Mesenchymal stem cell (in vitro differentiated cells and primary cell): ENCODE data around the gene PAX5.

Source experiments
- DNase-seq: peaks from one replicate; pipeline ENCODE4 v3.0.0-alpha.2; 2013
- H2AFZ ChIP-seq: one replicate; pipeline ENCODE4 v1.6.1; 2013; ENCODE audit warnings: low read depth, mild to moderate bottlenecking, control low read depth, inconsistent platforms, low read length, moderate library complexity
- H2AK5ac ChIP-seq: 2 replicates; pipeline ENCODE4 v1.6.1; 2013; ENCODE audit warnings: low read length, moderate library complexity, mild to moderate bottlenecking, inconsistent platforms; ENCODE audit not compliant: severe bottlenecking
- H2BK120ac ChIP-seq: one replicate; pipeline ENCODE4 v1.6.1; 2013; ENCODE audit warnings: low read depth, mild to moderate bottlenecking, inconsistent platforms, low read length, moderate library complexity
- H2BK12ac ChIP-seq, 2 experiments: one replicate each; pipeline ENCODE4 v1.6.1; 2013; ENCODE audit warnings: inconsistent platforms in 2 of 2, low read length in 2 of 2, mild to moderate bottlenecking in 2 of 2, moderate library complexity in 2 of 2, control low read depth in 1 of 2
- H2BK15ac ChIP-seq: one replicate; pipeline ENCODE4 v1.6.1; 2013; ENCODE audit warnings: mild to moderate bottlenecking, low read depth, inconsistent platforms; ENCODE audit not compliant: poor library complexity, severe bottlenecking
- H2BK5ac ChIP-seq: 2 replicates; pipeline ENCODE4 v1.6.1; 2013; ENCODE audit warnings: low read depth, mild to moderate bottlenecking, low read length, control low read depth, inconsistent platforms; ENCODE audit not compliant: poor library complexity, severe bottlenecking
- H3K14ac ChIP-seq, 2 experiments: one replicate each; pipeline ENCODE4 v1.6.1; 2013; ENCODE audit warnings: inconsistent platforms in 2 of 2, low read length in 2 of 2, control low read depth in 1 of 2, mild to moderate bottlenecking in 1 of 2, moderate library complexity in 1 of 2
- H3K18ac ChIP-seq, 2 experiments: one replicate each; pipeline ENCODE4 v1.6.1; 2013; ENCODE audit warnings: inconsistent platforms in 2 of 2, low read length in 2 of 2, control low read depth in 1 of 2, low read depth in 1 of 2, mild to moderate bottlenecking in 1 of 2
- H3K23ac ChIP-seq, 2 experiments: one replicate each; pipeline ENCODE4 v1.6.1; 2013; ENCODE audit warnings: inconsistent platforms in 2 of 2, low read length in 2 of 2, mild to moderate bottlenecking in 2 of 2, moderate library complexity in 2 of 2, control low read depth in 1 of 2
- H3K27ac ChIP-seq: 2 replicates; pipeline ENCODE4 v1.5.1; 2013; ENCODE audit warnings: mild to moderate bottlenecking, moderate library complexity, low read length, control low read depth, inconsistent platforms; ENCODE audit not compliant: poor library complexity, severe bottlenecking
- H3K27me3 ChIP-seq, 2 experiments: 2 replicates each; pipeline versions ENCODE4 v1.6.1 to v1.7.0; 2013; ENCODE audit warnings: low read length in 2 of 2, mild to moderate bottlenecking in 2 of 2, moderate library complexity in 2 of 2, control low read depth in 1 of 2, inconsistent platforms in 1 of 2; ENCODE audit not compliant: control insufficient read depth in 1 of 2, insufficient read depth in 1 of 2
- H3K36me3 ChIP-seq, 2 experiments: 2 replicates each; pipeline versions ENCODE4 v1.6.1 to v1.7.0; 2013; ENCODE audit warnings: low read length in 2 of 2, control low read depth in 1 of 2, inconsistent platforms in 1 of 2, low read depth in 1 of 2, mild to moderate bottlenecking in 1 of 2; ENCODE audit not compliant: insufficient read depth in 2 of 2, control insufficient read depth in 1 of 2
- H3K4ac ChIP-seq, 2 experiments: one replicate each; pipeline ENCODE4 v1.6.1; 2013; ENCODE audit warnings: inconsistent platforms in 2 of 2, low read length in 2 of 2, mild to moderate bottlenecking in 2 of 2, moderate library complexity in 2 of 2, control low read depth in 1 of 2, low read depth in 1 of 2
- H3K4me1 ChIP-seq: 2 replicates; pipeline ENCODE4 v1.6.1; 2013; ENCODE audit warnings: low read depth, low read length, control low read depth; ENCODE audit not compliant: control insufficient read depth, insufficient read depth
- H3K4me2 ChIP-seq: 2 replicates; pipeline ENCODE4 v1.6.1; 2013; ENCODE audit warnings: low read length, mild to moderate bottlenecking, inconsistent platforms; ENCODE audit not compliant: poor library complexity, severe bottlenecking
- H3K4me3 ChIP-seq, 2 experiments: 2 replicates each; pipeline versions ENCODE4 v1.5.1 to v1.7.0; 2013; ENCODE audit warnings: low read length in 2 of 2, mild to moderate bottlenecking in 2 of 2, control low read depth in 1 of 2, low read depth in 1 of 2; ENCODE audit not compliant: insufficient read depth in 1 of 2
- H3K79me1 ChIP-seq: replicated peaks from 2 replicates; pipeline ENCODE4 v1.6.1; 2013; ENCODE audit warnings: mild to moderate bottlenecking, control low read depth, low read length, inconsistent platforms; ENCODE audit not compliant: poor library complexity, severe bottlenecking
- H3K9ac ChIP-seq: 2 replicates; pipeline ENCODE4 v1.7.0; 2013; ENCODE audit warnings: mild to moderate bottlenecking, low read length, moderate library complexity
- H3K9me3 ChIP-seq: 2 replicates; pipeline ENCODE4 v1.7.0; 2013; ENCODE audit warnings: mild to moderate bottlenecking, low read length; ENCODE audit not compliant: control insufficient read depth
- H4K8ac ChIP-seq: one replicate; pipeline ENCODE4 v1.6.1; 2013; ENCODE audit warnings: inconsistent platforms, mild to moderate bottlenecking, low read length, moderate library complexity
- H4K91ac ChIP-seq: one replicate; pipeline ENCODE4 v1.6.1; 2013; ENCODE audit warnings: mild to moderate bottlenecking, low read length, inconsistent platforms
- WGBS: methylation state at CpG from one replicate; pipeline ENCODE4 v1.1.7; 2013; ENCODE audit warnings: mixed read lengths; 5-methylcytosine and 5-hydroxymethylcytosine counted together

The PAX5 gene

GRCh38 chr9:36903541-36904435 lies 130.3 kb downstream of the PAX5 start:
- H4K91ac ChIP-seq = no peak overlapping the region
- DNase-seq = peak; percentile 76
- H2AFZ ChIP-seq = no peak overlapping the region
- H4K8ac ChIP-seq = no peak overlapping the region
- no peaks in the 10 kb centered on the region for H3K9me3 ChIP-seq
- H3K27ac ChIP-seq = no peak overlapping the region
- H3K36me3 ChIP-seq = no peaks in the 10 kb centered on the region
- no peak overlapping the region for H3K23ac ChIP-seq
- WGBS = 40% methylated on average over 3 of the region's 4 CpGs
- no peak overlapping the region for H2BK15ac ChIP-seq
- no peak overlapping the region for H2AK5ac ChIP-seq
- H3K4me3 ChIP-seq = no peak overlapping the region
- H3K18ac ChIP-seq = no peak overlapping the region
- no peak overlapping the region for H3K4ac ChIP-seq
- H3K27me3 ChIP-seq = peaks cover 94 to 98% of the 10 kb centered on the region in 2 experiments
- H2BK5ac ChIP-seq = no peak overlapping the region
- no peak overlapping the region for H3K14ac ChIP-seq
- no peak overlapping the region for H3K9ac ChIP-seq
- no peak overlapping the region for H2BK120ac ChIP-seq
- no peaks in the 10 kb centered on the region for H3K79me1 ChIP-seq
- no peak overlapping the region for H3K4me2 ChIP-seq
- H3K4me1 ChIP-seq = peaks cover 9% of the 10 kb centered on the region
- H2BK12ac ChIP-seq = no peak overlapping the region

DNA sequence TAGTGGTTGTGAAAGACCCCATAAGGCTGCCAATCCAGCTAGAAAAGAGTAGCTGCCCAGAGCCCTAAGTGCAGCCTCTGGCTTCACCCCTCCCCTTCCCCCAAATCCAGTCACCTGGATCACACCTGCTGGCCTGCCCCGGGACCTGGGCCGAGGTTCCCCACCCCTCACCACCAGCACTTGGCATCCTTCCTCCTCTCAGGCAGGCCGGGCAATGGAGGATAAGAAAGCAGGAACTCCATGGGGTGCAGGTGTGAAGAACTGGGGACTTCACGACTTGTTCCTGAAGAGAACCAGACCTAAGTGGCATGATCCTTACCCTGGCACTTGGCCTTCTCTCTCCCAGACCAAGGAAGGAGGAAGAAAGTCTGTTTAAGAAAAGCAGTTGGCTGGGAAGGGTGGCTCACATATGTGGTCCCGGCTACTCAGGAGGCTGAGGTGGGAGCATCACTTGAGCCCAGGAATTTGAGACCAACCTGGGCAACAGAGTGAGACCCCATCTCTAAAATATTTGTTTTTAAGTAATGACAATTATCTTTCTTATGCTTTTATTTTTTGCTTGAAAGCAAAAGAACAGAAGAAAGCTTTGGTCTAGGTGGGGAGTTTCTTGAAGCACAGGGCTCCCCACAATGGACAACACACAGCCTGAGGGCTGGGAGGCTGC lies 131.1 kb downstream of the PAX5 start:
- H3K9me3 ChIP-seq = no peaks in the 10 kb centered on the region
- no peak overlapping the region for H2BK15ac ChIP-seq
- no peak for DNase-seq
- no peak overlapping the region for H2BK12ac ChIP-seq
- no peak overlapping the region for H3K4ac ChIP-seq
- no peak overlapping the region for H2AFZ ChIP-seq
- 73% methylated on average over 2 of the region's 5 CpGs for WGBS
- no peak overlapping the region for H3K9ac ChIP-seq
- no peak overlapping the region for H2AK5ac ChIP-seq
- H3K79me1 ChIP-seq = no peaks in the 10 kb centered on the region
- no peak overlapping the region for H4K8ac ChIP-seq
- no peak overlapping the region for H3K4me3 ChIP-seq
- no peaks in the 10 kb centered on the region for H3K36me3 ChIP-seq
- H4K91ac ChIP-seq = no peak overlapping the region
- H3K18ac ChIP-seq = no peak overlapping the region
- H3K14ac ChIP-seq = no peak overlapping the region
- no peak overlapping the region for H3K27ac ChIP-seq
- no peak overlapping the region for H3K23ac ChIP-seq
- H3K4me2 ChIP-seq = no peak overlapping the region
- peaks cover 9% of the 10 kb centered on the region for H3K4me1 ChIP-seq
- H2BK120ac ChIP-seq = no peak overlapping the region
- no peak overlapping the region for H2BK5ac ChIP-seq
- H3K27me3 ChIP-seq = peaks cover 95 to 99% of the 10 kb centered on the region in 2 experiments

- H3K79me1 ChIP-seq = no peaks in the 10 kb centered on the region
- H3K36me3 ChIP-seq = no peaks in the 10 kb centered on the region
- H3K4me2 ChIP-seq = no peak overlapping the region
- H3K4ac ChIP-seq = no peak overlapping the region
- no peak overlapping the region for H2BK15ac ChIP-seq
- H2BK12ac ChIP-seq = no peak overlapping the region
- H3K18ac ChIP-seq = no peak overlapping the region
- H3K9ac ChIP-seq = no peak overlapping the region
- H4K91ac ChIP-seq = no peak overlapping the region
- H3K9me3 ChIP-seq = no peaks in the 10 kb centered on the region
- H3K4me1 ChIP-seq = peaks cover 9% of the 10 kb centered on the region
- H3K27me3 ChIP-seq = peaks cover 95 to 99% of the 10 kb centered on the region in 2 experiments
- no peak overlapping the region for H4K8ac ChIP-seq
- H2BK120ac ChIP-seq = no peak overlapping the region
- no peak overlapping the region for H2AK5ac ChIP-seq
- no peak overlapping the region for H3K23ac ChIP-seq
- no peak overlapping the region for H3K14ac ChIP-seq
- no peak overlapping the region for H2AFZ ChIP-seq
- no peak overlapping the region for H3K4me3 ChIP-seq
- DNase-seq = no peak
- H2BK5ac ChIP-seq = no peak overlapping the region
- 73% methylated on average over 8 of the region's 8 CpGs for WGBS
- no peak overlapping the region for H3K27ac ChIP-seq
Observed at GRCh38 chr9:36902080-36902716, 131.9 kb downstream of the PAX5 start.

- Histone ChIP-seq H3K27me3 (peaks cover 95 to 99% of the 10 kb centered on the region in 2 experiments), H3K18ac (no peak overlapping the region), H3K4me1 (peaks cover 9% of the 10 kb centered on the region), H3K36me3 (no peaks in the 10 kb centered on the region), H2AFZ (no peak overlapping the region), H2BK5ac (no peak overlapping the region), H3K4me3 (no peak overlapping the region), H2BK15ac (no peak overlapping the region), H3K9me3 (no peaks in the 10 kb centered on the region), H4K91ac (no peak overlapping the region), H2AK5ac (no peak overlapping the region), H3K4ac (no peak overlapping the region), H4K8ac (no peak overlapping the region), H3K9ac (no peak overlapping the region), H3K79me1 (no peaks in the 10 kb centered on the region), H3K23ac (no peak overlapping the region), H3K27ac (no peak overlapping the region), H2BK120ac (no peak overlapping the region), H3K14ac (no peak overlapping the region), H3K4me2 (no peak overlapping the region), H2BK12ac (no peak overlapping the region)
- DNase-seq = no peak
- 78% methylated on average over 7 of the region's 7 CpGs for WGBS
Observed at GRCh38 chr9:36901528-36901927, 132.5 kb downstream of the PAX5 start.
